ENCODE measurements around the gene MRPS27.
"Not testable (repeated sequence)": the region's sequence is repeated elsewhere in the genome, so short reads cannot be mapped to it uniquely, and the experiment has no call there.

MRPS27 gene

GRCh38 chr5:72180925-72181324, 139.1 kb downstream of the MRPS27 start:
- in situ Hi-C loops (cut with HindIII; ENCODE audit: low sequenced_read_pairs) = no loop called here
- no peak for DNase-seq (ENCODE audit: low read depth)
- TF ChIP-seq CTCF (IDR thresholded peaks at IDR 0.05; ENCODE audit: low read depth, low read length, missing control alignments) = no peak
- H3K4me3 ChIP-seq (ENCODE audit: low read depth, low read length) = no peak overlapping the region

GRCh38 chr5:72179816-72180440, 140.1 kb downstream of the MRPS27 start:
- no peak for TF ChIP-seq CTCF (IDR thresholded peaks at IDR 0.05; ENCODE audit: low read depth, low read length, missing control alignments)
- H3K4me3 ChIP-seq (ENCODE audit: low read depth, low read length) = peak overlapping the region; percentile 11
- in situ Hi-C loops (cut with HindIII; ENCODE audit: low sequenced_read_pairs) = no loop called here
- DNase-seq (ENCODE audit: low read depth) = no peak

- in situ Hi-C loops (cut with HindIII; ENCODE audit: low sequenced_read_pairs) = no loop called here
- DNase-seq (ENCODE audit: low read depth) = peak; percentile 88
- H3K4me3 ChIP-seq (ENCODE audit: low read depth, low read length) = peak overlapping the region; percentile 11
Measured at GRCh38 chr5:72179028-72179815, 140.8 kb downstream of the MRPS27 start.

GRCh38 chr5:72177538-72177937, 142.5 kb downstream of the MRPS27 start:
- in situ Hi-C loops (cut with HindIII; ENCODE audit: low sequenced_read_pairs) = no loop called here
- no peak overlapping the region for H3K4me3 ChIP-seq (ENCODE audit: low read depth, low read length)
- no peak for DNase-seq (ENCODE audit: low read depth)
- no peak for TF ChIP-seq CTCF (IDR thresholded peaks at IDR 0.05; ENCODE audit: low read depth, low read length, missing control alignments)

More at GRCh38 chr5:72179028-72179815, 140.8 kb downstream of the MRPS27 start:
- TF ChIP-seq CTCF (IDR thresholded peaks at IDR 0.05; ENCODE audit: low read depth, low read length, missing control alignments) = no peak

- no peak for TF ChIP-seq CTCF (IDR thresholded peaks at IDR 0.05; ENCODE audit: low read depth, low read length, missing control alignments)
Measured at GRCh38 chr5:72172786-72173185, 147.3 kb downstream of the MRPS27 start.

GRCh38 chr5:72171667-72172066, 148.4 kb downstream of the MRPS27 start:
- TF ChIP-seq CTCF (IDR thresholded peaks at IDR 0.05; ENCODE audit: low read depth, low read length, missing control alignments) = no peak
- DNase-seq (ENCODE audit: low read depth) = no peak
- in situ Hi-C loops (cut with HindIII; ENCODE audit: low sequenced_read_pairs) = no loop called here
- H3K4me3 ChIP-seq (ENCODE audit: low read depth, low read length) = no peak overlapping the region

More at GRCh38 chr5:72172786-72173185, 147.3 kb downstream of the MRPS27 start:
- H3K4me3 ChIP-seq (ENCODE audit: low read depth, low read length) = no peak overlapping the region
- in situ Hi-C loops (cut with HindIII; ENCODE audit: low sequenced_read_pairs) = no loop called here
- DNase-seq (ENCODE audit: low read depth) = no peak

- DNase-seq (ENCODE audit: low read depth); H3K4me3 ChIP-seq (ENCODE audit: low read depth, low read length); in situ Hi-C loops (cut with HindIII; ENCODE audit: low sequenced_read_pairs): not testable (repeated sequence)
Measured at GRCh38 chr5:72171181-72171580, 148.9 kb downstream of the MRPS27 start.
